Activated CD4-positive, alpha-beta T cell treated with anti-CD3 and anti-CD28 coated beads for 36 hours (primary cell): ENCODE data around the gene PLP2. TPM values are rescaled to one million over a fixed set of nuclear protein-coding genes. Genes with fewer than 3 reads are reported as not detected.
A peak's percentile ranks its signal among the peaks of the same experiment; 100 is the strongest.

Experiments used
- ATAC-seq: fragments of 200-7000 bp; cut with Tn5 transposase; one replicate; pipeline ENCODE4 v1.10.0; 2021; ENCODE audit warnings: mild to moderate bottlenecking, moderate library complexity
- CTCF ChIA-PET: fragments of 350-600 bp; sonication (Branson Sonifier 250); formaldehyde crosslinking; loops from one replicate; lab custom pipeline; 2021; ENCODE audit warnings: antibody characterized with exemption; lab: Charles Lee
- POLR2A ChIA-PET: fragments of 350-600 bp; sonication (Branson Sonifier 250); formaldehyde crosslinking; loops from one replicate; lab custom pipeline; 2021; ENCODE audit warnings: antibody characterized with exemption, inconsistent platforms; lab: Charles Lee
- DNase-seq: peaks from one replicate; pipeline ENCODE4 v3.0.0-alpha.2; 2020
- H3K27ac Mint-ChIP-seq: one replicate; pipeline ENCODE4 v1.8.0; 2021; ENCODE audit warnings: mixed read lengths
- H3K27me3 Mint-ChIP-seq: one replicate; pipeline ENCODE4 v1.8.0; 2021; ENCODE audit warnings: mixed read lengths
- H3K36me3 Mint-ChIP-seq: one replicate; pipeline ENCODE4 v1.8.0; 2021; ENCODE audit warnings: low read depth, mixed read lengths
- H3K4me1 Mint-ChIP-seq: one replicate; pipeline ENCODE4 v1.8.0; 2021; ENCODE audit warnings: mixed read lengths
- H3K4me3 Mint-ChIP-seq: one replicate; pipeline ENCODE4 v1.8.0; 2021; ENCODE audit warnings: mild to moderate bottlenecking, moderate library complexity, mixed read lengths
- H3K9me3 Mint-ChIP-seq: one replicate; pipeline ENCODE4 v1.8.0; 2021; ENCODE audit warnings: low read depth, mixed read lengths
- intact Hi-C, 2 experiments: fragments of 100-400 bp; cut with DNase I in 1 of 2; cut with micrococcal nuclease in 1 of 2; formaldehyde crosslinking; loops; one replicate each; pipeline versions ENCODE4 v1.14.2 to v1.15.1; 2022 to 2024; cut with DNase I, micrococcal nuclease
- total RNA-seq, 2 experiments: library from RNA; stranded (reverse); gene quantifications; one replicate each; pipeline ENCODE4 v1.2.3, GENCODE V29; 2021

PLP2 gene
- total RNA-seq, 2 experiments from 2014 or later, result 174 to 202 TPM

GRCh38 chrX:49175435-49176274 lies 4.0 kb downstream of the PLP2 start:
- Mint-ChIP-seq H3K9me3 (no peaks in the 10 kb centered on the region), H3K27ac (no peak overlapping the region), H3K36me3 (peaks cover 50% of the 10 kb centered on the region), H3K27me3 (no peaks in the 10 kb centered on the region), H3K4me1 (peaks cover 18% of the 10 kb centered on the region), H3K4me3 (no peak overlapping the region)
- intact Hi-C loops, result loop anchor here in 1 of 2 experiments (10.0 kb wide), 1 partner anchor 601 kb away; the partner anchor contains the start of gene RBM3
- DNase-seq (no peak), ATAC-seq (no peak)
- ChIA-PET POLR2A (no interaction called here), CTCF (interaction anchor here (1.0 kb wide), 1 partner anchor 17 kb away, joined by 3 read pairs; no protein-coding TSS in a partner anchor)

GRCh38 chrX:49176421-49177326 lies 5.0 kb downstream of the PLP2 start:
- no peaks in the 10 kb centered on the region for H3K9me3 Mint-ChIP-seq
- peaks cover 18% of the 10 kb centered on the region for H3K4me1 Mint-ChIP-seq
- H3K4me3 Mint-ChIP-seq, result no peak overlapping the region
- POLR2A ChIA-PET, result no interaction called here
- H3K27ac Mint-ChIP-seq, result no peak overlapping the region
- intact Hi-C loops, result loop anchor here in 1 of 2 experiments (10.0 kb wide), 1 partner anchor 602 kb away; the partner anchor contains the start of gene RBM3
- H3K36me3 Mint-ChIP-seq, result peaks cover 52% of the 10 kb centered on the region
- CTCF ChIA-PET, result interaction anchor here (0.7 kb wide), 1 partner anchor 16 kb away, joined by 3 read pairs; no protein-coding TSS in a partner anchor
- DNase-seq (no peak), ATAC-seq (no peak)
- H3K27me3 Mint-ChIP-seq, result no peaks in the 10 kb centered on the region

- H3K4me1 Mint-ChIP-seq, result peaks cover 18% of the 10 kb centered on the region
- no peaks in the 10 kb centered on the region for H3K9me3 Mint-ChIP-seq
- no peaks in the 10 kb centered on the region for H3K27me3 Mint-ChIP-seq
- ChIA-PET CTCF (interaction anchor here (0.7 kb wide), 1 partner anchor 16 kb away, joined by 3 read pairs; no protein-coding TSS in a partner anchor), POLR2A (no interaction called here)
- no peak for DNase-seq
- no peak overlapping the region for H3K27ac Mint-ChIP-seq
- no peak overlapping the region for H3K4me3 Mint-ChIP-seq
- peaks cover 57% of the 10 kb centered on the region for H3K36me3 Mint-ChIP-seq
- peak; percentile 47 for ATAC-seq
- intact Hi-C loops, result loop anchor here in 1 of 2 experiments (10.0 kb wide), 1 partner anchor 603 kb away; the partner anchor contains the start of gene RBM3
Observed at GRCh38 chrX:49177338-49177833, 5.7 kb downstream of the PLP2 start.

GRCh38 chrX:49177873-49178480 lies 6.3 kb downstream of the PLP2 start:
- Mint-ChIP-seq H3K4me1 (peaks cover 15% of the 10 kb centered on the region), H3K4me3 (no peak overlapping the region), H3K27ac (no peak overlapping the region), H3K27me3 (no peaks in the 10 kb centered on the region), H3K36me3 (peaks cover 53% of the 10 kb centered on the region), H3K9me3 (no peaks in the 10 kb centered on the region)
- no peak for ATAC-seq
- ChIA-PET POLR2A (no interaction called here), CTCF (no interaction called here)
- DNase-seq, result no peak
- intact Hi-C loops, result loop anchor here in 1 of 2 experiments (10.0 kb wide), 1 partner anchor 603 kb away; the partner anchor contains the start of gene RBM3

- Mint-ChIP-seq H3K36me3 (peaks cover 47% of the 10 kb centered on the region), H3K4me3 (no peak overlapping the region), H3K4me1 (peaks cover 10% of the 10 kb centered on the region), H3K27me3 (no peaks in the 10 kb centered on the region), H3K9me3 (no peaks in the 10 kb centered on the region), H3K27ac (no peak overlapping the region)
- ChIA-PET CTCF (no interaction called here), POLR2A (no interaction called here)
- no peak for ATAC-seq
- intact Hi-C loops, result loop anchor here in 1 of 2 experiments (10.0 kb wide), 1 partner anchor 604 kb away; the partner anchor contains the start of gene RBM3
- DNase-seq, result no peak
Observed at GRCh38 chrX:49178537-49178936, 6.8 kb downstream of the PLP2 start.

GRCh38 chrX:49179358-49179757 lies 7.7 kb downstream of the PLP2 start:
- CTCF ChIA-PET, result interaction anchor here (0.5 to 1.6 kb wide), 2 partner anchors 13 to 47 kb away, joined by 4 to 5 read pairs; no protein-coding TSS in a partner anchor
- Mint-ChIP-seq H3K9me3 (no peaks in the 10 kb centered on the region), H3K27ac (no peak overlapping the region), H3K4me1 (peaks cover 14% of the 10 kb centered on the region), H3K4me3 (no peak overlapping the region), H3K36me3 (peaks cover 44% of the 10 kb centered on the region), H3K27me3 (no peaks in the 10 kb centered on the region)
- POLR2A ChIA-PET, result no interaction called here
- intact Hi-C loops, result loop anchor here in 1 of 2 experiments (10.0 kb wide), 1 partner anchor 605 kb away; the partner anchor contains the start of gene RBM3
- DNase-seq, result no peak
- ATAC-seq, result no peak

- Mint-ChIP-seq H3K36me3 (peaks cover 18% of the 10 kb centered on the region), H3K4me3 (peak overlapping the region; percentile 86), H3K9me3 (no peaks in the 10 kb centered on the region), H3K27ac (no peak overlapping the region), H3K27me3 (no peaks in the 10 kb centered on the region), H3K4me1 (peaks cover 12% of the 10 kb centered on the region)
- ChIA-PET POLR2A (no interaction called here), CTCF (interaction anchor here (1.1 kb wide), 2 partner anchors 11 to 12 kb away, joined by 3 read pairs; partner anchors contain the start of gene PLP2)
- peak; percentile 30 for DNase-seq
- intact Hi-C loops, result loop anchor here in 1 of 2 experiments (1.0 kb wide), 1 partner anchor 11 kb away; no protein-coding TSS in a partner anchor
- ATAC-seq, result no peak
Observed at GRCh38 chrX:49183701-49184281, 12.1 kb downstream of the PLP2 start.

GRCh38 chrX:49184294-49185281 lies 12.9 kb downstream of the PLP2 start:
- Mint-ChIP-seq H3K9me3 (no peaks in the 10 kb centered on the region), H3K27me3 (no peaks in the 10 kb centered on the region), H3K4me1 (peaks cover 12% of the 10 kb centered on the region), H3K36me3 (peaks cover 12% of the 10 kb centered on the region), H3K27ac (peak overlapping the region; percentile 83), H3K4me3 (peak overlapping the region; percentile 86)
- ChIA-PET CTCF (interaction anchor here (1.1 kb wide), 2 partner anchors 12 to 13 kb away, joined by 3 read pairs; partner anchors contain the start of gene PLP2), POLR2A (interaction anchor here (0.8 kb wide), 1 partner anchor 12 kb away, joined by 4 read pairs; no protein-coding TSS in a partner anchor)
- ATAC-seq (peak; percentile 75), DNase-seq (peak; percentile 74)
- intact Hi-C loops, result loop anchor here in 1 of 2 experiments (1.0 kb wide), 1 partner anchor 12 kb away; no protein-coding TSS in a partner anchor
